Activated CD8-positive, alpha-beta memory T cell treated with anti-CD3 and anti-CD28 coated beads for 1 hour (primary cell): Measurements from ENCODE around the gene CATSPERD.
"Not testable (repeated sequence)": the region's sequence is repeated elsewhere in the genome, so short reads cannot be mapped to it uniquely, and the experiment has no call there.

Source experiments
- DNase-seq, 2 donors: peaks; one replicate each; pipeline ENCODE4 v3.0.0-alpha.2; 2020; ENCODE audit warnings: low read depth in 1 of 2; ENCODE audit errors: extremely low read depth in 1 of 2

The CATSPERD gene

GRCh38 chr19:5686326-5686646 is 34.2 kb upstream of the CATSPERD start:
- no peak for DNase-seq

- DNase-seq: peak; percentile 86 to 93
Observed at GRCh38 chr19:5686647-5687359, 33.6 kb upstream of the CATSPERD start.

GRCh38 chr19:5687360-5688198 is 32.9 kb upstream of the CATSPERD start:
- no peak for DNase-seq

GRCh38 chr19:5688262-5688881 is 32.1 kb upstream of the CATSPERD start:
- DNase-seq: not testable (repeated sequence)

- DNase-seq: peak; percentile 95 to 99
Observed at GRCh38 chr19:5690125-5690954, 30.1 kb upstream of the CATSPERD start, which contains the start of gene RPL36. Gene RPL36, plus strand, starts transcription at chr19:5690295. Its CDS starts 213 bp downstream, at chr19:5690508.

GRCh38 chr19:5690955-5691821 is 29.2 kb upstream of the CATSPERD start:
- DNase-seq: peak in 1 of 2 donors; percentile 14

- no peak for DNase-seq
Observed at GRCh38 chr19:5691822-5692722, 28.4 kb upstream of the CATSPERD start.

GRCh38 chr19:5692723-5693194 is 27.7 kb upstream of the CATSPERD start:
- DNase-seq: no peak

- DNase-seq: no peak
Observed at GRCh38 chr19:5693195-5694166, 27.0 kb upstream of the CATSPERD start.

- no peak for DNase-seq
Observed at GRCh38 chr19:5694167-5694955, 26.1 kb upstream of the CATSPERD start.

- DNase-seq: no peak
Observed at GRCh38 chr19:5694956-5695648, 25.3 kb upstream of the CATSPERD start.

GRCh38 chr19:5695649-5696195 is 24.7 kb upstream of the CATSPERD start:
- DNase-seq: no peak

GRCh38 chr19:5696196-5697021 is 24.0 kb upstream of the CATSPERD start:
- DNase-seq: no peak

GRCh38 chr19:5697022-5697889 is 23.2 kb upstream of the CATSPERD start:
- DNase-seq: no peak
